GM18861 (cell line): ENCODE measurements around the gene UBA6.

Experiments
- ATAC-seq: cut with Tn5 transposase; IDR thresholded peaks from one replicate; pipeline ENCODE4 v1.9.1; 2021; ENCODE audit not compliant: unreplicated experiment

Gene UBA6

GRCh38 chr4:67581208-67581857 is 119.6 kb downstream of the UBA6 start:
- ATAC-seq = peak; percentile 52

- ATAC-seq = peak; percentile 34
Measured at GRCh38 chr4:67580577-67580976, 120.4 kb downstream of the UBA6 start.

DNA sequence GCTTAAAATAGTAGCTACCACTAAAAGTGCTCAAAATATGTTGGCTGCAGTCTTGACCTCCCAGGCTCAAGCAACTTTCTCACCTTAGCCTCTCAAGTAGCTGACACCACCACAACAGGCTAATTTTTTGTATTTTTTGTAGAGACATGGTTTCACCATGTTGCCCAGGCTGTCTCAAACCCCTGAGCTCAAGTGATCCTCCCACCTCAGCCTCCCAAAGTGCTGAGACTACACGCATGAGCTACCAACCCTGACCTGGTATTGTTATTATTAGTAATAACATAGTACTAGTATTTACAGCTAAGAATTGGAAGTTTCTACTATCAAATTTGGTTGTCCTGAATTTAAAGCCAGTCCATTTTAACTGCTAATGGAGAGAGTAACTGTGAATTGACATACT is 124.4 kb downstream of the UBA6 start:
- ATAC-seq = peak; percentile 28

GRCh38 chr4:67576059-67576466 is 124.9 kb downstream of the UBA6 start:
- ATAC-seq = no peak

GRCh38 chr4:67575232-67576058 is 125.5 kb downstream of the UBA6 start:
- ATAC-seq = peak; percentile 94

DNA sequence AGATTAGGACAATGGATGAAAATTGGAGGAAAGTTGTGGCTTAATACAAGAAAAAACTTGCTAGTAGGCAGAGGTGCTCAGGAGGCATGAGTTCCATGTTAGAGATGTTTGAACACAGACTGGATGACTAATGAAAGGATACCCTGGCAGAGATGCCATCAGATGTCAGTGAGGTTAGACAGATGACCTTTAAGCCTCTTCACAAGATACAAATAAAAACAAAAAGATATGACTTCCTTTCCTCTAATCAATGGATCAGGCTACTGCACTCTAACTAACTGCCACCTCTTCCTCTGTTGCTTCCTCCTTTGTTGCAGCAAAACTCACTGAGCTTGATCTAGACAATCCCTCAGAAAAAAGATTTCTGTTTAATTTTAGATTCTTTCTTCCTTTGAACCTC is 127.8 kb downstream of the UBA6 start:
- no peak for ATAC-seq

GRCh38 chr4:67571975-67572374 is 129.0 kb downstream of the UBA6 start:
- no peak for ATAC-seq

- no peak for ATAC-seq
Measured at GRCh38 chr4:67570537-67570936, 130.4 kb downstream of the UBA6 start.

DNA sequence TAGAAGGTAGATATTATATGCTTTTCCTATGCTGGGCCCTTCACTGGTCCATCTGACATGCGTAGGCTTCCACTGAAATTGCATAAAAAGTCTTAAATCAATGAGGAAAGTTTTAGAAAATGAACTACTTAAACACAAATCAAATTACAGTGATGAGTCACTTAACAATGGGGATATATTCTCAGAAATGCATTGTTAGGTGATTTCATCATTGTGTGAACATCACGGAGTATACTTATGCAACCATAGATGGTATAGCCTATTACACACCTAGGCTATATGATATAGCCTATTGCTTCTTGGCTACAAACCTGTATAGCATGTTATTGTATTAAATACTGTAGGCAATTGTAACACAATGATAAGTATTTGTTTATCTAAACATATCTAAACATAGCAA is 132.1 kb downstream of the UBA6 start:
- ATAC-seq = no peak

- no peak for ATAC-seq
Measured at GRCh38 chr4:67566335-67566734, 134.6 kb downstream of the UBA6 start.

GRCh38 chr4:67565284-67565683 is 135.7 kb downstream of the UBA6 start:
- no peak for ATAC-seq
